GM18517 (cell line): Measurements from ENCODE around the gene LRMDA.
"Not testable (repeated sequence)": the region's sequence is repeated elsewhere in the genome, so short reads cannot be mapped to it uniquely, and the experiment has no call there.

Experiments
- ATAC-seq: cut with Tn5 transposase; IDR thresholded peaks from one replicate; pipeline ENCODE4 v1.9.1; 2021; ENCODE audit warnings: mild to moderate bottlenecking, moderate library complexity; ENCODE audit not compliant: unreplicated experiment

LRMDA gene

DNA sequence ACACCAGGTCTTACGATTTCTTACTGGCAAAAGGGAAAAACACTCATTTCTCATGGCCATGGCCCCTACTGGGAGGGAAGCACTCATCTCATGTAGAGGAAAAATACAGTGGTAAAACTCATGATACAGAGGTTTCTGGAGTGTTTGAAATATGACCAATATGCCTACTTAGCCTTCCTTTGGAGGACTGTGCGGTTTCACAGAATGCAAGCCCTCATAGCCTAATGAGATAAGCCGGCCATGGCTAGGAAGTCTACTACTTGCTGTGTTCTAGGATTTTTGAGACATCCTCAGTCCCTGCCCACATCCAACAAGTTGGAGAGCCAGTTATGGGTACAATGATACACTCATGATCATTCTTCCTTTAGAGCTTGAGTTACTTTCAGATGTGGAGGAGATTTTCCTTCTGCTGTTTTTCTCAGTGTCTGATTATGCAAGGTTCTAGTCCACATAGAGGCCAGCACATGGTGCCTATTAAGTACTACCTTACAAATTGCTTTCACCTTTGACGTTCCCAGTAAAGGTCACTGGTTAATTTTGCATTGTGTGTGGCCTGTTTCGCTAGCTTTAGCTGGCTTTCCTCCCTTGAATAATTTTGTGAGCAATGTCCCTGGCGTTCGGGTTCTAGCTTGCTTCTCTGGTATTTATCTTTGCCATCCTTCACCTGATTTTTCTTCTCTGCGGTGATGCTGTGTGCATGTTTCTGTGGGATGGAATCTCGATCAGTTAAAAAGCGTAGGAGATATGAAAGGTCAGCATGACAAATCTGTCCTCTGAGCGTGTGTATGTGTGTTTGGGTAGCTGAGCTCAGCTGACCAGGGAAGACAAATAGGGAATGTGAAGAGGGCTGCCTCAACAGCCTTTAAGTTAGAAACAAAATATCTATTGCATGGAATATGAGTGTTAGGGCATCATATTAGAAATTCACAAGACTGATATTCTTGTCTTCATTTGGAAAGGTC is 295.4 kb downstream of the LRMDA start:
- ATAC-seq: no peak

DNA sequence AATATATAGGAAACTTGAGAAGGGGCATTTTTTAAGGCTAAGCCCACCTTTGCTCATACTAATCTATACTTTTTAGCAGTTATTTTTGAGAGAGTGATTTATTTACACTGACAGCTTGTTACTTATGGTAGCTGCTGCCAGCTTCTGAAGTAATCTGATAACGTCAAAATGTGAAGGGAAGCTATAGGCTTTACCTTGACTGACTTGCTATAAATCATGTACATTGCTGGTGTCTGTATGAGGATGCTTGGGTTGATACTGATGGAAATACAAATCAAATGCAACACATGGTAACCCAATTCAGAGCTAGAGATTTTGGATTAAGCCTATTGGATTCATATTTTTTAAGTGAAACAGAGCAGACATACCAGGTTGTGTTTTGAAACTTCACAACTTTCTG is 299.4 kb downstream of the LRMDA start:
- no peak for ATAC-seq

DNA sequence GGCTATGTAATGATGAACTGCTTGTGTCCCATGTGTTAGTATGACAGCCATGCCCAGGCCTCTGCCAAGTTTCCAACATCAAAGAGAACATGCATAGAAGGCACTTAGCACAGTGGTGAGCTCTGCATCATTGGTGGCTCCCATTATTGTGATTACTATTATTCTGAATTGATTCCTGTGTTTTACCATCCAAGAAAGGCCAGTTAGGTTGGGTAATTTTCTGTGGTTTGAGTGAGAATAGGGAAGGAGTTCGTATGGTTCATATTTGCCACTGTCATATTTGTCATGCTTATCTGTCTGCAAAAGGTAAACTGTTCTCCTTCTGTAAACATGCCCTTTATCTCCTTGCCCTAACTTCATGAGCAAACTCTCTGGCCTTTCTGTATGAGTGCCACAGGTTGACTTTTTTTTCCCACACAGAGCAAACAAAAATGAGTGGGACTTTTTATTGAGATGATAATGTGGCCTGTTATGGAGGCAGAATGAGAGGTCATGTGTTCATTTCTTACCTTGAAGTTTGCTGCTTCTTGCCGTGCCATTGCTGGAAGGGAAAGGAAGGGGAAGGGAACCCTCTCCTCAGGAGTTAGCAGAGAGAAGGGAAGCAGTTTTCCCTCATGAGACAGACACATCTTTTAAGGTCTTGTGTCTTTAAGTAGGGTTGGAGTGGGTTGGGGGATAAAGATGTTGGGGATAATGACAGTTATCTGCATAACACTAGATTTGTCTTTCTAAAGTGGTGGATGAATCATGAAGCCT is 301.9 kb downstream of the LRMDA start:
- ATAC-seq: no peak

DNA sequence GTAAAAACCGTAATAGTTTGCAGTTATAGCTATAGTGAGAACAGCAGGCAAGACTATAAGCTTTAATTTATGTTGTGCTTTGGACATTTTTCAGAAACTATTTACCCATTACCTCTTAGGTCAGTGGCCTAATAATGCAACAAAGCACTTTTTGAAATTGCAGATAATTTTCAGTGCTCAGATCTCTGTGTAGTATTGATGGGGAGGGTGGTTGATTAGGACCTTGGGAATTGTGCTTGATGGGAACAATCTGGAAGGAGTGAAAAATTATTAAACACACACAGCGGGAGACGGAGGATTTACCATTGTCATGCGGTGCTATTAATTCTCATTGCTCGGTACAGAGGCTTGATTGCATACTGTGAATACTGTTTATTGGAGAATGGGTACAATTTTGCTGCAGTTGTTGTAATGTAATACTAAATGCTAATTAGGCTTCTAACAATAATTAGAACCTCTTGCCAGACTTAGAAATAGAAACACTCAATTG is 304.8 kb downstream of the LRMDA start:
- no peak for ATAC-seq

DNA sequence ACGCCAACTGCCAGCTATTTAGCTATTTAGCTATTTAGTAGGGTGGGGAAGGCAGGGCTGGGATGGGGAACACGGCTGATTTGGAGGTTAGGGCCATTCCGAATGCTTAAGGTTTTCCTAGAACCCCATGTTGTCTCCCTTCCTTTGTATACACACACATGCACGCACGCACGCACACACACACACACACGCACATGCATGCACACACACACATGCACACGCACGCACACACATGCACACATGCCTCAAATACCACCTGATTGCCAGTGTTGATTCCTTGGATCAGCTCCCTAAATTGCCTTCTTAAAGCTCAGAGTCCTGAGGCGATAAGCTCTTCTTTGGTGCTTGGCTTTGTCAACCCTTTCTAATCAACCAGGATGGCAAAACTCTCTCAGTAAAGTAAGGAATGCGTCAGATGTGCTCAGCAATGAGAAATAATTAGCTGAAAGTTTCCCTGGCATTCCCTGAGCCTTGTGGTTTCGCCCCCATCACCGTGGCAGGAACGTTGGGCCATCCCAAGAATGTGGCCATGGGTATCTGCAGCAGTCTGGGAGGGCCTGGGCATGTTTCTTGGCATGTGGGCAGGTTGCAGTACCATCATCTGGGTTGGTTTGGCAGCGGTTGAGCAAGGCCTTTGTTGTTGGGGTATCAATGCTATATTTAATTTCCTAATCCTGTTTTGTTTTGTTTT is 305.6 kb downstream of the LRMDA start:
- ATAC-seq: no peak

DNA sequence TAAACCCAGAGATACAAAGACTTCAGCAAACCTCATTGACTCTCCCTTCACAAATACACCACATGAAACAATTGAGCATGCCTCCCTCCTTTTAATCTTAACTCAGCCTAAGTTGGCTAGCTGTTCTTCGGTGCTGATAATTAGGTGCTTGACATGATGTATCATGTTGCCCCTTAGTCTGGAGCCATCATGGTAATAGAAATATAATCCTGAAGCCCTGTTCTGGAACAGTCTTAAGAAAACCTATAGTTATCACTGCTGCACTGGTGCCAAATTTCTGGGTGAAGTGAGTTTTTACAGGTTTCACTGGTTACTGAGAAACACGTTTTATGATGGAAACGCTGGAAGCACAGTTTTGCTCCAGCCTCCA is 306.1 kb downstream of the LRMDA start:
- ATAC-seq: no peak

DNA sequence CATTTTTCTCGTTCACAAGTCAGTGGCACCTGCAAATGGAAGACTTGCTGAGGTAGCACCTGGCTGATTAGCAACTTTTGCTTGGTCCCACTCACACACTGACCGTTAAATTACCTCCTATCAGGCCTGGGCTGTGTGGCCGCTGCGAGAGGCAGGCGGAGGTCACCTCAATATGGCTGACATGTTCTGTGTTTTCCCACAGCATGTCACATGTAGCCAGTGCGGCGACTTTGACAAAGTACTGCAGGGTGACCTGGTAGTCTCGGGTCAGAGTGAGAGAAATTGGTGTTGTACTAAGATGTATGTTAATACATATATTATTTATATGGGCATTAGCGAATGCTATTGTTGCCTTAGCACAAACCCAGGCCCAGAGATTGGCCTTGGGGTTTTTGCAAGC is 307.5 kb downstream of the LRMDA start:
- no peak for ATAC-seq

DNA sequence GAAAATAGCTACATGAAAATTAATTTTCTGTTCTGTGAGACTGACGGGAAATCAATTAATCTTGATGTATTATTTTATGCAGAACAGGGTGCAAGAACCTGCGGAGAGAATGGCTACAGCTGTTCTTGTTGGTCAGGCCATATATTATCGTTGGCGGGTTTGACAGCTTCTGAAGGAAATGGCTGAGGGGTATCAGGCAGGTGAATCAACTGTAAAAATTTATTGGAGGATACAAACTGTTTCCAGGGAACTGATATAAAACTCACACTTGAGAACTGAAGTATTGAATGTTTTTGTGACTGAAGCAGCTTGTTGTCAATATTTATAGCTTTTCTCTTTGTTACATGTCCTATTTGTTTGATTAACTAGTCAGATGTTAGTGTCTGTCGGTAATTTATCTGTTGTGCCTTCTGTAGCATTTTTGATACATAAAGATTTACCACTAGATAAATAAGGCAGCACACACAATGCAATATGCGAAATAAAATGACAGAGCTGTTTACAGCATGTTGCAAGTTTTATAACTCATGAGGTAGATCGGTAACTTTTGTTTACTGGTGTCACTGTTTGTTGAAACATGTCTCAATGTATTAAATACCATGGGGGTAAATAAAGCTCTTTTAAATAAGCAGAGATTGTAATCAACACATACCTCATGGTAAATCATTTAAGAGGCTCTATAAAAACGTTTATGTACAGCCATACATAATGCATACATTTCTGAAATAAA is 308.2 kb downstream of the LRMDA start:
- no peak for ATAC-seq

DNA sequence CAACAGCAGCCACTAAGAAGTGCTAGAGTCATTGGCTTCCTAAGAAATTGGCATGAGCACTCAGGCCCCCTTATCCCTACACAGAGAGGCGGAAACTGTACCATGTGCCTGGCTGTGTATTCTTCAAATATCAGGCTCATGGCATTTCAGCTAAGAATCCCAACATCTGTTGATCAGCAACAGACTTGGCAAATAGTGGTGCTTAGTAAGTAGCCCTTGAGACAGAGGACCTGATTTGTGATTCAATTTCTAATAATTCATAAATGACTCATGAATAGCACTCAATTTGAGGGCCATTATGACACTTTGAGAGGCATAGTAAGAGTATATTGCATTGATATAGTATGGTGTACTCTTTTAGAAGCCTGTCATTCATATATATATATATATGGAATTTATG is 309.1 kb downstream of the LRMDA start:
- no peak for ATAC-seq

DNA sequence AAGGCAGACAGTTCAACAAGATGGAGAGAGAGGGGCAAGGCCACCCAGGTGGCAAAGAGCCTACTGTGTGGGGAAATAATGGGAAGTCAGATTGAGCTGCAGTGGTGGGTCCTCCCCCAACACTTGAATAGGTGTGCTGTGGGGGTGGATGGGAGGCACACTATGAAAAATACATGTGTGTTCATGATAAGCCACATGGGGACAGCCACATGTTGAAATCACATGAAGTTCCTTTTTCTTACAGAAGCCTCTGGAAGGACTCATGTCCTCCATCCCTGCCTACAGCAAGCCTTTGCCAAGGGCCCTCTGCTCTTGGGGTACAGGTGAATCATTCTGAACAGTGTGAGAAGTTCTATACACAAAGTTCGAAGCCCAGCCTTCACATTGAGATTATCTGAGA is 310.9 kb downstream of the LRMDA start:
- no peak for ATAC-seq

DNA sequence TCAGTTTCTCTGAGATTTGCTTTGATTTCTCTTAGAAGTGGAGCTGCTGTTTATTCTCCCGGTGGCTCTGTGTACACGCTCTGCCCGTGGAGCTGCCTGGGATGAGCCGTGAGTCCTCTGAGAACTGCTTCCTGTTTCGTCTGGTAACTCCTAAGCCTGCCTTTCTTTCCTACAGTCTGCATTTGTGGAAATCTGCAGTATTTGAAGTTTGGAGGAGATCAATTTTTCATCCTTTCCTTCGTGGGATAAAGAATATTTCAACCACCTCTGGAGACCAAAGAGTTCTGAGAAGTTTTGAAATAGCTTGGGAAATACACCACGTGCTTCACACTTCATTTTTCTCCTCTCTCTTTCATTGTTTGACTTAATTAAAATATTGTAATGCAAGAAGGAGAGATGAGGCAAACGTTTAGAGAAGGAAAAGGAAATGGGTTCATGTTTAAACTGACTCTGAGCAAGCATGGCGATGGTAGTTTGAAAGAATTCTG is 311.9 kb downstream of the LRMDA start:
- ATAC-seq: no peak

DNA sequence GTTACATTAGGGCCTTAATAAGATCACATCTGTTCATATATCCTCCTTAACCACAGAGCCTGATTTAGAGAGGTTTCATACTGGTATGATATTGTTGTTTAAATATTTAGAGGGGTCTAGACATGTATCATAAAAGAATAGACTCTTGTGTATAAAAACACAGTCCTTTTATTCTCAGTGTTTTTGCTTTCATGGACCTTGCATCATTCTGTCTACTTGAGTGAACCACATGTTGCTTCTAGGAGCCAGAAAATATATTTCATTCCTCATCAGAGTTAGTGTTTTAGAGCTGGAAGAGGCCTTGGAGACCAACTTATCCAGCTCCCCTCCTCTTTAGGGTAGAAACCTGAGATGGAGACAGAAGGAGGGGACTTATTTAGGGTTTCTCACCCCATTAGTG is 312.8 kb downstream of the LRMDA start:
- ATAC-seq: no peak

DNA sequence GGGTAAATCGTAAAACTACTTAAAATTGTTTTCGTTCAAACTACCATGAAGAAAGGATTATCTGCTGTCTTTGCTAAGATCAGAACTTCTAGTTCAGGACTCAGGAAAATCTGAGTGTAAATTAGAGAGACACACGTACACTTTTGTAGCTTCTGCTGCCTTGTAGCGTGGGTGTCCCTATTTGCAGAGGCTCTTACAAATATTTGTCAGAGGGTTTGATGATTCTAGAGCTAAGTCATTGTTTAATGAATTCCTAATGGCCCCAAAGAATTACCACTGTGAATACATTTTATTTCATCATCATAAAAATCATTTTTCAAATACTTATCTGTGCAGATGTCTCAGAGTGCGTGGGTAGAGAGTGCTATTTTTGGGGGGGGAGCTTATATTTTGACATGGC is 314.9 kb downstream of the LRMDA start:
- ATAC-seq: no peak

DNA sequence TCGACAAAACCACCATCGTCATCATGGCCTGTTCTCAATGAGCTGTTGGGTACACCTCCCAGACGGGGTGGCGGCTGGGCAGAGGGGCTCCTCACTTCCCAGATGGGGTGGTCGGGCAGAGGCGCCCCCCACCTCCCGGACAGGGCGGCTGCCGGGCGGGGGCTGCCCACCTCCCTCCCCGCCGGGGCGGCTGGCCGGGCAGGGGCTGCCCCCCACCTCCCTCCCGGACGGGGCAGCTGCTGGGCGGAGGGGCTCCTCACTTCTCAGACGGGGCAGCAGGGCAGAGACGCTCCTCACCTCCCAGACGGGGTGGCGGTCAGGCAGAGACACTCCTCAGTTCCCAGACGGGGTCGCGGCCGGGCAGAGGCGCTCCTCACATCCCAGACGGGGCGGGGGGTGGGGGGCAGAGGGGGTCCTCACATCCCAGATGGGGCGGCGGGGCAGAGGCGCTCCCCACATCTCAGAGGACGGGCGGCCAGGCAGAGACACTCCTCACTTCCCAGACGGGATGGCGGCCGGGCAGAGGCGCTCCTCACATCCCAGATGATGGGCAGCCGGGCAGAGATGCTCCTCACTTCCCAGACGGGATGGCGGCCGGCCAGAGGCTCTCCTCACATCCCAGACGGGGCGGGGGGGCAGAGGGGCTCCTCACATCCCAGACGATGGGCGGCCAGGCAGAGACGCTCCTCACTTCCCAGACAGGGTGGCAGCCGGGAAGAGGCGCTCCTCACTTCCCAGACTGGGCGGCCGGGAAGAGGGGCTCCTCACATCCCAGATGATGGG is 318.9 kb downstream of the LRMDA start:
- not testable (repeated sequence) for ATAC-seq

DNA sequence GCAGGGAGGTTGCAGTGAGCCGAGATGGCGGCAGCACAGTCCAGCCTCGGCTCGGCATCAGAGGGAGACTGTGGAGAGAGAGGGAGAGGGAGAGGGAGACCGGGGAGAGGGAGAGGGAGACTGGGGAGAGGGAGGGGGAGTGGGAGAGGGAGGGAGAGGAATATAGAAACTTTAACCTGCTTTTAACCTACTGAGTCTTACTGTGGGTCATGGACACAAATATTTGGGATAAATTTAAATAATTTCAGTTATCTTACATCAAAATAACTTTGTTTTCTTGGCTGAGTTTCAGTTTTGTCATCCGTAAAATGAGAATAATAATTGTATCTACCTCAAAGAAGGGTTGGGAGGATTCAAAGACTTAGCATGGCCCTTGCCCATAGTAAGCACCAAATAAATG is 319.8 kb downstream of the LRMDA start:
- no peak for ATAC-seq

DNA sequence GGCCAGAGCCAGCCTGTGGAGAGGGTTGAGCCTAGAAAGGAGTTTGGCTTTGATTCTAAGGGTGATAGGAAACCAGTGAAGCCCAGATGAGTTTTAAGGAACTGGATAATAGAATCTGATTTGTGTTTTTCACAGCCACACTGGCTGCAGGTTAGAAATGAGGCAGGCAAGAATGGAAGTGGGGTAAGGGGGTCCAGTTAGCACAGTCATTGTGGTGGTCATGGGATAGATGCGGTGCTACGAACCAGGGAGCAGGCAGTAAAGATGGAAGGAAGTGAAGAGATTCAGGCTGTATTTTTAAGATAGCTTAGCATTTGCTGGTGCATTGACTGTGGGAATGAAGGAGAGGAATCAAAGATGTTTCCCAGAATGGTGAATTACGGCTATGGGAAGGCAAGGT is 322.2 kb downstream of the LRMDA start:
- no peak for ATAC-seq

DNA sequence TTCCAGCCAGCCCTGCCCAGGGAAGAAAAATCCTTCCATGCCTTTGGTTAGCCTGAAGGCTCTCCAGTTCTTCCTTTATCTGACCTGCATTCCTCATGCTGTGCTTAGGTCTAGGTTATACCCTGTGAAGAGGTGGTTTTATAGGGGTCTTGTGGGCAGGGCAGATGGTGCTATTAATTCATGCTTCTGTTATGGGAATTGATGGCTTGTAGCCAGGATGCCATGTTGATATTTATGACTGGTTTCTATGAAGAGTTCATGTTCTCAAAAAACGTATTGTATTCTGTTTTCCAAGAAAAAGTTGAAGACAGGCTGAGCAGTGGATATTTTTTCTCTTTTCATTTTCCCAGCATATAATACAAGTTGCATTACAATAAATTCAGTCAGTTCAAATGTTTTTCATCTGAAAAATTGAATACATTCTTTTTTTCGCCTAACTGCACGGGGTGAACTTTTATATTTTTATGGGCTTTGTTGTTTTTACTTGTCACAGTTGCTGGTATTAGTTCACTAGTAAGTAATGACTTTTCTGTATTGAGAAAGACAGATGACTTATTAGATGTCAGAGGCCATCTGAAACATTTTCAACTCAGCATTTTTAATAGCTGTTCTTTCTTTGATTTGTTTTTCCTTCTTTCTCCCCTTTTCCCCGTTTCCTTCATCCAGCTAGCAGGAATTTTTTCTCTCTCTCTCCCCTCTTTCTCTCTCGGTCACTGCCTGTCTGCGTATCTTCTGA is 322.8 kb downstream of the LRMDA start:
- no peak for ATAC-seq

DNA sequence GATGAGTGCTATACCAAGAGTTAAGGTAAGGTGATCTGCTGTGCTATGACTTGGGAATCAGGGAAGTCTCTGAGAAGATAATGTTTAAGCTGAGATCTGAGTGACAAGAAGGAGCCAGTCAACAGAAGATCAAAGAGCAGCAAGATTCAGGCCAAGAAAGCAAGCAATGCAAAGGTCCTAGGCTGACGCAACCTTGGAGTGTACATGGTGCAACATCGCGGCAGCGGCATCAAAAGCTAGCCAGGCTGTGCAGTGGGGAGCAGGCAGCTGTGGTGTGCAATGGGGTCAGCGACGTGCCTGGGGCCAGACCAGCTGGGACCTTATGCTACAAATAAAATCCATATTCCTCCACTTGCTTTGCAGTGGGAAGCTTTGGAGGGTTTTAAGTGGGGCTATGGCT is 324.1 kb downstream of the LRMDA start:
- ATAC-seq: no peak

DNA sequence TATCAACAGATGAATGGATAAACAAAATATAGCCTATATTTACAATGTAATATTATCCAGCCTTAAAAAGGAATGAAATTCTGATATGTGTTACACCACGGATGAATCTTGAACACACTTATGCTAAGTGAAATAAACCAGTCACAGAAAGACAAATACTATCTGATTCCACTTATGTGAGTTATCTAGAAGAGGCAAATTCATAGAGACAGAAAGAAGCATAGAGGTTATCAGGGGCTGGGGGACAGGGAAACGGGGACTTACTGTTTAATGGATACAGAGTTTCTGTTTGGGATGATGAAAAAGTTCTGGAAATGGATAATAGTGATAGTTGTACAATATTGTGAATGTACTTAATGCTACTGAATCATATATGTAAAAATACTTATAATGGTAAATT is 329.9 kb downstream of the LRMDA start:
- no peak for ATAC-seq
